ENCODE measurements around the gene AUTS2.

The AUTS2 gene

GRCh38 chr7:70104243-70104642 is 506.0 kb downstream of the AUTS2 start:
- no peaks in the 10 kb centered on the region for H3K36me3 ChIP-seq
- no peak overlapping the region for H3K27ac ChIP-seq
- H3K9me3 ChIP-seq, result no peaks in the 10 kb centered on the region
- intact Hi-C loops (cut with DNase I; ENCODE audit: low total_unique reads), result no loop called here
- no peak for TF ChIP-seq CTCF (IDR thresholded peaks at IDR 0.05)
- DNase-seq, result no peak
- peaks cover 0 to 9% (median 2%) of the 10 kb centered on the region in 4 donors for H3K4me1 ChIP-seq
- no peaks in the 10 kb centered on the region for H3K27me3 ChIP-seq
- H3K4me3 ChIP-seq, result no peak overlapping the region

- Histone ChIP-seq H3K36me3 (no peaks in the 10 kb centered on the region), H3K9me3 (no peaks in the 10 kb centered on the region), H3K4me1 (no peaks in the 10 kb centered on the region), H3K27me3 (no peaks in the 10 kb centered on the region), H3K27ac (no peak overlapping the region), H3K4me3 (no peak overlapping the region)
- no peak for DNase-seq
- intact Hi-C loops (cut with DNase I; ENCODE audit: low total_unique reads), result no loop called here
- TF ChIP-seq CTCF (IDR thresholded peaks at IDR 0.05), result no peak
Observed at GRCh38 chr7:70113078-70113477, 514.8 kb downstream of the AUTS2 start.

- Histone ChIP-seq H3K27me3 (no peaks in the 10 kb centered on the region), H3K27ac (no peak overlapping the region)
- no peak for TF ChIP-seq CTCF (IDR thresholded peaks at IDR 0.05)
Observed at GRCh38 chr7:70113536-70113935, 515.3 kb downstream of the AUTS2 start.

GRCh38 chr7:70114806-70115205 is 516.5 kb downstream of the AUTS2 start:
- no peaks in the 10 kb centered on the region for H3K27me3 ChIP-seq
- no peak overlapping the region for H3K27ac ChIP-seq
- no peak overlapping the region for H3K4me3 ChIP-seq
- H3K9me3 ChIP-seq, result no peaks in the 10 kb centered on the region
- TF ChIP-seq CTCF (IDR thresholded peaks at IDR 0.05), result no peak
- DNase-seq, result no peak
- intact Hi-C loops (cut with DNase I; ENCODE audit: low total_unique reads), result no loop called here
- peaks cover 0 to 6% (median 0%) of the 10 kb centered on the region in 3 donors for H3K36me3 ChIP-seq
- no peaks in the 10 kb centered on the region for H3K4me1 ChIP-seq

More at GRCh38 chr7:70113536-70113935, 515.3 kb downstream of the AUTS2 start:
- no peaks in the 10 kb centered on the region for H3K36me3 ChIP-seq
- H3K4me3 ChIP-seq, result no peak overlapping the region
- H3K9me3 ChIP-seq, result no peaks in the 10 kb centered on the region
- H3K4me1 ChIP-seq, result no peaks in the 10 kb centered on the region
- DNase-seq, result no peak
- intact Hi-C loops (cut with DNase I; ENCODE audit: low total_unique reads), result no loop called here

- intact Hi-C loops (cut with DNase I; ENCODE audit: low total_unique reads), result no loop called here
- TF ChIP-seq CTCF (IDR thresholded peaks at IDR 0.05), result no peak
Observed at GRCh38 chr7:70116244-70116643, 518.0 kb downstream of the AUTS2 start.

GRCh38 chr7:70116867-70117266 is 518.6 kb downstream of the AUTS2 start:
- Histone ChIP-seq H3K9me3 (peaks cover 0 to 16% (median 9%) of the 10 kb centered on the region in 3 donors), H3K27ac (no peak overlapping the region), H3K4me1 (no peaks in the 10 kb centered on the region), H3K27me3 (no peaks in the 10 kb centered on the region), H3K4me3 (no peak overlapping the region), H3K36me3 (peaks cover 0 to 16% (median 0%) of the 10 kb centered on the region in 3 donors)
- no peak for TF ChIP-seq CTCF (IDR thresholded peaks at IDR 0.05)
- no peak for DNase-seq
- intact Hi-C loops (cut with DNase I; ENCODE audit: low total_unique reads), result no loop called here

More at GRCh38 chr7:70116244-70116643, 518.0 kb downstream of the AUTS2 start:
- Histone ChIP-seq H3K27me3 (no peaks in the 10 kb centered on the region), H3K4me1 (no peaks in the 10 kb centered on the region), H3K9me3 (peaks cover 0 to 10% (median 5%) of the 10 kb centered on the region in 3 donors), H3K27ac (no peak overlapping the region), H3K4me3 (no peak overlapping the region), H3K36me3 (peaks cover 0 to 16% (median 0%) of the 10 kb centered on the region in 3 donors)
- no peak for DNase-seq
